Smooth muscle cell (in vitro differentiated cells): Measurements from ENCODE around the gene SAC3D1. TPM values are rescaled to one million over a fixed set of nuclear protein-coding genes. Genes with fewer than 3 reads are reported as not detected.

Experiments used
- DNase-seq: peaks from one replicate; lab custom pipeline; 2025; ENCODE audit not compliant: unreplicated experiment; lab: John Stamatoyannopoulos, UW
- H2AFZ ChIP-seq: fragments of 200-600 bp; sonication (generic); 2 replicates; pipeline ENCODE4 v1.6.0; 2016; ENCODE audit warnings: antibody characterized with exemption, low read depth, mild to moderate bottlenecking
- H3F3A ChIP-seq: fragments of 200-600 bp; sonication (generic); 2 replicates; pipeline ENCODE4 v1.6.0; 2017; ENCODE audit warnings: antibody characterized with exemption, low read depth
- H3K27ac ChIP-seq: fragments of 200-600 bp; sonication (generic); 2 replicates; pipeline ENCODE4 v1.5.1; 2016; ENCODE audit warnings: low read depth, mild to moderate bottlenecking
- H3K27me3 ChIP-seq: fragments of 200-600 bp; sonication (generic); 2 replicates; pipeline ENCODE4 v1.6.1; 2016; ENCODE audit warnings: low read depth, mild to moderate bottlenecking
- H3K36me3 ChIP-seq: fragments of 200-600 bp; sonication (generic); 2 replicates; pipeline ENCODE4 v1.5.1; 2016; ENCODE audit warnings: low read depth
- H3K4me1 ChIP-seq: fragments of 200-600 bp; sonication (generic); 2 replicates; pipeline ENCODE4 v1.5.1; 2016; ENCODE audit warnings: low read depth
- H3K4me2 ChIP-seq: fragments of 200-600 bp; sonication (generic); 2 replicates; pipeline ENCODE4 v1.6.0; 2016; ENCODE audit warnings: mild to moderate bottlenecking
- H3K4me3 ChIP-seq: fragments of 200-600 bp; sonication (generic); 2 replicates; pipeline ENCODE4 v1.5.1; 2016; ENCODE audit warnings: mild to moderate bottlenecking
- H3K79me2 ChIP-seq: fragments of 200-600 bp; sonication (generic); 2 replicates; pipeline ENCODE4 v1.6.0; 2016; ENCODE audit warnings: low read depth, mild to moderate bottlenecking
- H3K9ac ChIP-seq: fragments of 200-600 bp; sonication (generic); 2 replicates; pipeline ENCODE4 v1.6.0; 2016; ENCODE audit warnings: low read depth
- H3K9me3 ChIP-seq: fragments of 200-600 bp; sonication (generic); replicated peaks from 2 replicates; pipeline ENCODE4 v1.5.1; 2016; ENCODE audit warnings: low read depth
- H4K20me1 ChIP-seq: fragments of 200-600 bp; sonication (generic); 2 replicates; pipeline ENCODE4 v1.6.0; 2016; ENCODE audit warnings: low read depth
- WGBS: methylation state at CpG from one replicate; pipeline ENCODE4 v1.1.7; 2016; ENCODE audit warnings: low lambda C conversion rate; 5-methylcytosine and 5-hydroxymethylcytosine counted together
- polyA plus RNA-seq: library from polyadenylated mRNA; unstranded; fragments of >200 nt; fragmentation: Nextera tagmentation; extraction: Ambion mirVana; gene quantifications from 2 replicates; pipeline ENCODE4 v1.2.1, GENCODE V29; 2016
- total RNA-seq: library from RNA; depleted of rRNA; stranded (reverse); fragments of >200 nt; gene quantifications from 2 replicates; pipeline ENCODE4 v1.2.3, GENCODE V29; 2014
- TF ChIP-seq, protein P1 (sequence below): fragments of 200-600 bp; sonication (generic); IDR thresholded peaks from 2 replicates; pipeline ENCODE4 v1.5.1; 2017; ENCODE audit warnings: borderline replicate concordance, mild to moderate bottlenecking, antibody characterized with exemption; ENCODE audit not compliant: insufficient read depth, poor library complexity, severe bottlenecking

Gene SAC3D1
- total and polyA plus RNA-seq, 2 experiments from 2014 or later, result 7.4 to 26.2 TPM

DNA sequence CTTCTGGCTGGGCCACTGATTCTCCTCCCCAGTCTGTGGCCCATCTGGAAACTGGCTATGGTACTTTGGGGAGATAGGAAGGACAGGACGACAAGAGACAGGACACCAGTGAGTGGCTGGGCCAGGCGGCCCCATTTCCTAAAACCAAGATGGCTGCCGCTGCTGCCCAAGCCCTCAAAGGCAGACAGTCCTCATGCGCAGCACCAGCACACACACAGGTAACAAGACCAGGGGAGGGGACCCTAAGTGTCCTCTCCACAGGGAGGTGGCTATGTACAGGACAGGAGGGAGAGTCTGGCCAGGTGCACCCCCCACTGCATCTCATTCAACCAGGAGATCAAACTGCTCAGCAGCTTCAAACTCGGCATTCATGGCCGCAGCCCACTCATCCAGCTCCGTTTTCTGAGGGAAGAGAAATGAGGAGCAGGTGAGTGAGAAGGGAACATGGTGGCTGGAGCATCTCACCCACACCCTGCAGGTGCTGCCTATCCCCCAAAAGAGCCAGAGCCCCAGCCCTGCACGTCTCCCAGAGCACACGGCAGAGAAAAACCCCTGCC is 37.9 kb downstream of the SAC3D1 start:
- Histone ChIP-seq H3K4me2 (no peak overlapping the region), H3K9ac (no peak overlapping the region), H3K4me3 (no peak overlapping the region), H3K79me2 (peaks cover 19% of the 10 kb centered on the region), H3F3A (no peaks in the 10 kb centered on the region), H3K4me1 (peaks cover 8% of the 10 kb centered on the region), H2AFZ (no peak overlapping the region), H4K20me1 (no peaks in the 10 kb centered on the region), H3K27me3 (no peaks in the 10 kb centered on the region), H3K36me3 (no peaks in the 10 kb centered on the region), H3K9me3 (no peaks in the 10 kb centered on the region), H3K27ac (no peak overlapping the region)
- 95% methylated on average over 9 of the region's 9 CpGs for WGBS
- TF ChIP-seq, protein P1, sequence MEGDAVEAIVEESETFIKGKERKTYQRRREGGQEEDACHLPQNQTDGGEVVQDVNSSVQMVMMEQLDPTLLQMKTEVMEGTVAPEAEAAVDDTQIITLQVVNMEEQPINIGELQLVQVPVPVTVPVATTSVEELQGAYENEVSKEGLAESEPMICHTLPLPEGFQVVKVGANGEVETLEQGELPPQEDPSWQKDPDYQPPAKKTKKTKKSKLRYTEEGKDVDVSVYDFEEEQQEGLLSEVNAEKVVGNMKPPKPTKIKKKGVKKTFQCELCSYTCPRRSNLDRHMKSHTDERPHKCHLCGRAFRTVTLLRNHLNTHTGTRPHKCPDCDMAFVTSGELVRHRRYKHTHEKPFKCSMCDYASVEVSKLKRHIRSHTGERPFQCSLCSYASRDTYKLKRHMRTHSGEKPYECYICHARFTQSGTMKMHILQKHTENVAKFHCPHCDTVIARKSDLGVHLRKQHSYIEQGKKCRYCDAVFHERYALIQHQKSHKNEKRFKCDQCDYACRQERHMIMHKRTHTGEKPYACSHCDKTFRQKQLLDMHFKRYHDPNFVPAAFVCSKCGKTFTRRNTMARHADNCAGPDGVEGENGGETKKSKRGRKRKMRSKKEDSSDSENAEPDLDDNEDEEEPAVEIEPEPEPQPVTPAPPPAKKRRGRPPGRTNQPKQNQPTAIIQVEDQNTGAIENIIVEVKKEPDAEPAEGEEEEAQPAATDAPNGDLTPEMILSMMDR, result no peak
- no peak for DNase-seq

- peak overlapping the region; percentile 92 for H2AFZ ChIP-seq
- H3K9me3 ChIP-seq, result no peaks in the 10 kb centered on the region
- H3K9ac ChIP-seq, result peak overlapping the region; percentile 94
- peak overlapping the region; percentile 82 for H3K4me2 ChIP-seq
- H3K27me3 ChIP-seq, result no peaks in the 10 kb centered on the region
- H3K27ac ChIP-seq, result no peak overlapping the region
- no peak for DNase-seq
- TF ChIP-seq, protein P1, result no peak
- H3K4me1 ChIP-seq, result peaks cover 11% of the 10 kb centered on the region
- no peaks in the 10 kb centered on the region for H3K36me3 ChIP-seq
- peaks cover 32% of the 10 kb centered on the region for H3K79me2 ChIP-seq
- no peaks in the 10 kb centered on the region for H3F3A ChIP-seq
- no peaks in the 10 kb centered on the region for H4K20me1 ChIP-seq
- H3K4me3 ChIP-seq, result peak overlapping the region; percentile 81
- 7% methylated on average over 12 of the region's 13 CpGs for WGBS
Measured at GRCh38 chr11:65083134-65083833, 42.3 kb downstream of the SAC3D1 start.

- Histone ChIP-seq H3K4me2 (peak within 1 kb of the TSS; percentile 96), H3K4me3 (peak within 1 kb of the TSS; percentile 81), H3K27ac (peak within 1 kb of the TSS; percentile 92), H3K27me3 (no peaks in the 10 kb centered on the region), H4K20me1 (no peaks in the 10 kb centered on the region), H3K9me3 (no peaks in the 10 kb centered on the region), H3K9ac (peak within 1 kb of the TSS; percentile 94), H3K36me3 (no peaks in the 10 kb centered on the region), H3K4me1 (peaks cover 11% of the 10 kb centered on the region), H3K79me2 (peaks cover 28% of the 10 kb centered on the region), H3F3A (no peaks in the 10 kb centered on the region), H2AFZ (peak within 1 kb of the TSS; percentile 92)
- DNase-seq, result peak; percentile 84
- 1% methylated on average over 75 of the region's 79 CpGs for WGBS
- TF ChIP-seq, protein P1, result no peak
Measured at GRCh38 chr11:65083834-65084597, 43.0 kb downstream of the SAC3D1 start, which contains the start of the genes CDCA5 and ZFPL1. CDCA5 (minus strand) TSS chr11:65084040; CDS start chr11:65083978, 62 bp downstream. ZFPL1 (plus strand) TSS chr11:65084222; CDS start chr11:65084699, 477 bp downstream.
